Measurements from ENCODE around the gene CYP3A7.

DNA sequence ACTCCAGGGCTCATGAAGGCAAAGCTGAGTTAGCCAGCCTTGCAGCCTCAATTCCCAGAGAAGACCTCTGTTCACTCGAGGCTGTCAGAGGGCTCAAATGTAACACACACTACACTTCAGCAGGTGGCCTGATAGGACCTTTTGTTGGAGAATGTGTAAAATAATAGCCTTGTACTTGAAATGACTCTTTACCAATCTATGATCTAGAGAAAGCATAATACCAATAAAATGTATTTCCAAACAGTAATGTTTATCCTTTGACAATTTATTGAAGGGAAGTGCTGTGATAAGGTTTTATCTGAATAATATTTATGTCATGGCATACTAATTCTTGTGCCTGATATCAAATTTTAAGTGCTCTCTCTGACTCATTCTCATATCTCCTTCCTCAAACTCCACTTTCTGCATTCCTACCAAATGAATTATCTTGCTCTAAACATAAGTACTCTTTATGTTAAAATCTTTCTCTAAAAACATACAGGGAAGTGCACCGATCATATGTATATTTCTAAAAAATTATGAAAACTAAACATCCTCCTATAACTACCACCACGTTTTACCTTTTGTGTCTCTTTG is 20.9 kb downstream of the CYP3A7 start:
- TF ChIP-seq CTCF (optimal IDR thresholded peaks at IDR 0.05 in 1 of 3, IDR thresholded peaks at IDR 0.05 in 1 of 3, conservative IDR thresholded peaks at IDR 0.05 in 1 of 3; ENCODE audit: extremely low read depth in 1 of 3, insufficient read depth in 2 of 3, low read length in 3 of 3) (no peak), EZH2 (IDR thresholded peaks at IDR 0.05; ENCODE audit: low read length) (no peak)

Data from keratinocyte (primary cell).